Smooth muscle cell of the umbilical artery (primary cell): Measurements from ENCODE around the gene CNTD1. TPM values are rescaled to one million over a fixed set of nuclear protein-coding genes. Genes with fewer than 3 reads are reported as not detected.

Experiments used
- total RNA-seq: library from RNA; depleted of rRNA; stranded (reverse); fragments of >200 nt; gene quantifications from 2 replicates; pipeline ENCODE4 v1.2.3, GENCODE V29; 2014

The CNTD1 gene
- total RNA-seq, result 0.05 TPM in 1 of 2 replicates, not detected in the other

GRCh38 chr17:42798383-42799380, at the start of gene CNTD1, which contains the start of gene COA3:
Gene CNTD1 (plus strand): TSS chr17:42798861. CDS start chr17:42799068, 207 bp downstream.
Gene COA3 (minus strand): TSS chr17:42798704. CDS start chr17:42798681, 23 bp downstream.

GRCh38 chr17:42760652-42761581, 37.7 kb upstream of the CNTD1 start, which contains the start of gene RAMP2:
Gene RAMP2 (plus strand): TSS chr17:42761227. CDS start chr17:42761262, 35 bp downstream.

GRCh38 chr17:42773290-42774035, 25.2 kb upstream of the CNTD1 start, which contains the start of gene VPS25:
Gene VPS25 (plus strand): TSS chr17:42773449. CDS start chr17:42773476, 27 bp downstream.

GRCh38 chr17:42779936-42780850, 18.5 kb upstream of the CNTD1 start, which contains the start of gene WNK4:
Gene WNK4 (plus strand): TSS chr17:42780610. CDS start chr17:42780699, 89 bp downstream.

GRCh38 chr17:42832934-42833766, 34.5 kb downstream of the CNTD1 start, which contains the start of gene PSME3:
Gene PSME3 (plus strand): TSS chr17:42833397. CDS start chr17:42833632, 235 bp downstream.

GRCh38 chr17:42844271-42844670, 45.6 kb downstream of the CNTD1 start, which contains the start of gene AOC2:
Gene AOC2 (plus strand): TSS chr17:42844580. CDS start chr17:42844627, 47 bp downstream.

GRCh38 chr17:42850954-42851353, 52.3 kb downstream of the CNTD1 start, which contains the start of gene AOC3:
Gene AOC3 (plus strand): TSS chr17:42851199. CDS start chr17:42851344, 145 bp downstream.

Other genes starting within 250 kb of the CNTD1 start
- gene HSD17B1, start 245.9 kb upstream of the CNTD1 start, total RNA-seq, result 0.88 and 1.5 TPM in 2 replicates
- 13.1 and 26.4 TPM in 2 replicates for gene COASY, start 236.7 kb upstream of the CNTD1 start, total RNA-seq
- gene MLX, start 231.8 kb upstream of the CNTD1 start, total RNA-seq, result 33.7 and 34.4 TPM in 2 replicates
- gene PSMC3IP, start 221.1 kb upstream of the CNTD1 start, total RNA-seq, result 0.89 and 5.2 TPM in 2 replicates
- gene RETREG3, start 189.5 kb upstream of the CNTD1 start, total RNA-seq, result 37.1 and 47.5 TPM in 2 replicates
- gene TUBG1, start 189.2 kb upstream of the CNTD1 start, total RNA-seq, result 12.5 and 43.9 TPM in 2 replicates
- gene TUBG2, start 139.6 kb upstream of the CNTD1 start, total RNA-seq, result 11.9 and 13.2 TPM in 2 replicates
- gene PLEKHH3, start 121.9 kb upstream of the CNTD1 start, total RNA-seq, result 8.9 and 11.6 TPM in 2 replicates
- 1.8 and 2.5 TPM in 2 replicates for gene CCR10, start 117.0 kb upstream of the CNTD1 start, total RNA-seq
- 24.9 and 52.4 TPM in 2 replicates for gene CNTNAP1, start 116.3 kb upstream of the CNTD1 start, total RNA-seq
- 12.5 and 15.1 TPM in 2 replicates for gene EZH1, start 53.8 kb upstream of the CNTD1 start, total RNA-seq
- not detected in 2 replicates for gene RAMP2, start 37.6 kb upstream of the CNTD1 start, total RNA-seq
- gene VPS25, start 25.4 kb upstream of the CNTD1 start, total RNA-seq, result 46.7 and 67.1 TPM in 2 replicates
- 1.5 and 5.3 TPM in 2 replicates for gene WNK4, start 18.3 kb upstream of the CNTD1 start, total RNA-seq
- 32.8 and 53.2 TPM in 2 replicates for gene COA3, start 157 bp upstream of the CNTD1 start, total RNA-seq
- gene BECN1, start 25.4 kb downstream of the CNTD1 start, total RNA-seq, result 95.9 and 96.8 TPM in 2 replicates
- gene PSME3, start 34.5 kb downstream of the CNTD1 start, total RNA-seq, result 63.0 and 106 TPM in 2 replicates
- 0.59 and 0.69 TPM in 2 replicates for gene AOC2, start 45.7 kb downstream of the CNTD1 start, total RNA-seq
- gene AOC3, start 52.3 kb downstream of the CNTD1 start, total RNA-seq, result 0.14 and 0.30 TPM in 2 replicates
- gene G6PC1, start 101.9 kb downstream of the CNTD1 start, total RNA-seq, result not detected in 2 replicates
- 20.3 and 24.9 TPM in 2 replicates for gene AARSD1, start 165.6 kb downstream of the CNTD1 start, total RNA-seq
- gene PTGES3L, start 181.2 kb downstream of the CNTD1 start, total RNA-seq, result 0.78 and 0.89 TPM in 2 replicates
- gene RUNDC1, start 181.7 kb downstream of the CNTD1 start, total RNA-seq, result 10.4 and 13.3 TPM in 2 replicates
- gene RPL27, start 199.6 kb downstream of the CNTD1 start, total RNA-seq, result 516 and 1,023 TPM in 2 replicates
- gene IFI35, start 207.9 kb downstream of the CNTD1 start, total RNA-seq, result 6.0 and 13.1 TPM in 2 replicates
- gene VAT1, start 223.5 kb downstream of the CNTD1 start, total RNA-seq, result 116 and 150 TPM in 2 replicates
- gene RND2, start 226.4 kb downstream of the CNTD1 start, total RNA-seq, result 0.23 and 0.30 TPM in 2 replicates